Gastroesophageal sphincter (tissue), 4 donors: ENCODE data around the gene MAML3. TPM values are rescaled to one million over a fixed set of nuclear protein-coding genes. Genes with fewer than 3 reads are reported as not detected.

Source experiments
- ATAC-seq: fragments of 150-250 bp; one replicate; pipeline ENCODE4 v1.9.1; 2016; ENCODE audit warnings: mild to moderate bottlenecking, moderate library complexity
- H3K27ac ChIP-seq, 4 donors: fragments of 200-600 bp; sonication (generic) in 3 of 4; 1 replicate in 3 of 4; 2 replicates in 1 of 4; pipeline ENCODE4 v1.5.1; 2016 to 2019
- H3K27me3 ChIP-seq: fragments of 200-600 bp; sonication (generic); one replicate; pipeline ENCODE4 v1.5.1; 2019
- H3K36me3 ChIP-seq, 2 donors: fragments of 200-600 bp; sonication (generic); one replicate each; pipeline ENCODE4 v1.5.1; 2019; ENCODE audit warnings: control low read depth in 1 of 2
- H3K4me1 ChIP-seq, 3 donors: fragments of 200-600 bp; sonication (generic); 1 replicate in 2 of 3; 2 replicates in 1 of 3; pipeline ENCODE4 v1.5.1; 2016 to 2019; ENCODE audit warnings: control low read depth in 2 of 3
- H3K4me3 ChIP-seq, 2 donors: fragments of 200-600 bp; sonication (generic); one replicate each; pipeline ENCODE4 v1.5.1; 2019; ENCODE audit warnings: mild to moderate bottlenecking in 1 of 2, moderate library complexity in 1 of 2
- H3K9me3 ChIP-seq, 3 donors: fragments of 200-600 bp; sonication (generic); one replicate each; pipeline ENCODE4 v1.5.1; 2017 to 2019; ENCODE audit warnings: control low read depth in 2 of 3
- EP300 ChIP-seq: sonication (generic); formaldehyde crosslinking; IDR thresholded peaks from one replicate; pipeline ENCODE4 v1.6.1; 2017; ENCODE audit warnings: antibody characterized with exemption, mild to moderate bottlenecking
- POLR2A ChIP-seq, 2 donors: fragments of 450-650 bp; IDR thresholded peaks; one replicate each; pipeline ENCODE4 v1.6.1; 2017; ENCODE audit warnings: antibody characterized with exemption in 2 of 2, mild to moderate bottlenecking in 2 of 2, moderate library complexity in 1 of 2
- POLR2AphosphoS5 ChIP-seq: sonication (generic); formaldehyde crosslinking; IDR thresholded peaks from one replicate; pipeline ENCODE4 v1.6.1; 2017; ENCODE audit warnings: antibody characterized with exemption
- WGBS, 2 donors: methylation state at CpG; one replicate each; pipeline ENCODE4 v1.1.5; 2018; ENCODE audit warnings: low coverage in 1 of 2; 5-methylcytosine and 5-hydroxymethylcytosine counted together
- total RNA-seq, 4 donors: library from RNA; depleted of rRNA; stranded (reverse); fragments of >200 nt; gene quantifications; one replicate each; pipeline ENCODE4 v1.1.0, GENCODE V29; 2016
- TF ChIP-seq, protein P1 (sequence below), 4 experiments: fragments of 200-600 bp in 2 of 4; fragments of 450-650 bp in 2 of 4; sonication (generic) in 1 of 4; IDR thresholded peaks; one replicate each; pipeline ENCODE4 v1.5.1; 2017 to 2019; ENCODE audit warnings: antibody characterized with exemption in 4 of 4, mild to moderate bottlenecking in 2 of 4, moderate library complexity in 2 of 4

The MAML3 gene
- total RNA-seq, 4 donors from 2014 or later: 5.3 to 10.6 (median 9.3) TPM

DNA sequence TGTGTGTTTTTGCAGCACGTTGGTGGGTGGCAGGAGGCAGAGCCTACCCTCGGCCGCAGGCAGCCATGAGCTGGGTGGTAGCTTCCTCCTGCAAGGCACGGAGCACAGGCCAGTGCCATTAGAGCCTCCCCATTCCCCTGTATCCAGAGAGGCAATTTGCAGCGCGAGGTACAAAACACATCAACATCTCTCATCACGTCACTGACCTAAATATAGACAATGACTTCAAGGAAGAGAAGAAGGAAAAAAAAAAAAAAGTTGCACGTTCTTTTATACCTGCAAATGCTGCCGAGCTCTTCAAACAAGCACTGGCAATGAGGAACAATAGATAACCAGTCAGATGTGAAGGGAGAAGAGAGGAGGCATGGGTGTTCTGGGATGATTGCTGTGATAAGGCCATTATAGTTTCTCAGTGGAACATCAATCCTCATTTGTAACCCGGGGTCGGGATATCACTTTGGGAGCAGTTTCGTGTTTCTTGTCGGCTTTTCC, 328.4 kb downstream of the MAML3 start:
- WGBS, 2 donors: 48 to 63% methylated on average over 4 to 9 of the region's 13 CpGs
- H3K27ac ChIP-seq: no peak overlapping the region

DNA sequence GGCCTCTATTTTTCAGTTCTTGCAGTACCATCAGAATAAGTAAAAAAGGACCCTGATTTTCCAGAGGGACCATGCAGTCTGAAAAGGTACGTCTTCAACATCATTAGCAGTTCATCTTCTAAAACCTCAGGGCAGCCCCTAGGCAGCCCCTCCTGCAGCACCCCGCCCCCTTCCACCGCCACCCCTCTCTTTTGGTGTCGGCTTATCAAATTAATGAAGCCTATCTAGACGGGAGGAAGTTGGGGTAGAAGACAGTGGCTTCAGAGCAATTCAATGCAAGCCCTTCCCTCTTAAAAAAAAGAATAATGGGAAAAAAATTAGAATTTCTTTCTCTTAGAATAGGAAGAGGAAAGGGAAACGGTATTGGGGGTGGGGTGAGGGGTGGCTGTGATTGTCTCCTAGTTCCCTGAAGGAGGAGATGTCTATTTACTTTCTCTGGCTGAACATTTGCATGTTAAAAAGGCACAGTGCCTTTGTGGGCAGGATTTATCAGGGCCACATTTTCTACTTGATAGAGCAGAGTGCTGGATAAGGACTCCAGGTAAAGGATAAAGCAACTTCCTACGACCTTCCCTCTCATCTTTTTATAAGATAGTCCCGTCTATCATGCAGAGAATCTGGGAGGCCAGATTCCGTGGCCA, 329.0 kb downstream of the MAML3 start:
- ATAC-seq: no peak
- Histone ChIP-seq H3K27ac (no peak overlapping the region), H3K9me3 (no peaks in the 10 kb centered on the region), H3K4me3 (no peak overlapping the region), H3K27me3 (no peaks in the 10 kb centered on the region), H3K36me3 (no peaks in the 10 kb centered on the region), H3K4me1 (no peaks in the 10 kb centered on the region)
- no peak for TF ChIP-seq POLR2AphosphoS5
- no peak for TF ChIP-seq POLR2A (IDR thresholded peaks at IDR 0.05)
- TF ChIP-seq EP300: no peak
- TF ChIP-seq, protein P1, sequence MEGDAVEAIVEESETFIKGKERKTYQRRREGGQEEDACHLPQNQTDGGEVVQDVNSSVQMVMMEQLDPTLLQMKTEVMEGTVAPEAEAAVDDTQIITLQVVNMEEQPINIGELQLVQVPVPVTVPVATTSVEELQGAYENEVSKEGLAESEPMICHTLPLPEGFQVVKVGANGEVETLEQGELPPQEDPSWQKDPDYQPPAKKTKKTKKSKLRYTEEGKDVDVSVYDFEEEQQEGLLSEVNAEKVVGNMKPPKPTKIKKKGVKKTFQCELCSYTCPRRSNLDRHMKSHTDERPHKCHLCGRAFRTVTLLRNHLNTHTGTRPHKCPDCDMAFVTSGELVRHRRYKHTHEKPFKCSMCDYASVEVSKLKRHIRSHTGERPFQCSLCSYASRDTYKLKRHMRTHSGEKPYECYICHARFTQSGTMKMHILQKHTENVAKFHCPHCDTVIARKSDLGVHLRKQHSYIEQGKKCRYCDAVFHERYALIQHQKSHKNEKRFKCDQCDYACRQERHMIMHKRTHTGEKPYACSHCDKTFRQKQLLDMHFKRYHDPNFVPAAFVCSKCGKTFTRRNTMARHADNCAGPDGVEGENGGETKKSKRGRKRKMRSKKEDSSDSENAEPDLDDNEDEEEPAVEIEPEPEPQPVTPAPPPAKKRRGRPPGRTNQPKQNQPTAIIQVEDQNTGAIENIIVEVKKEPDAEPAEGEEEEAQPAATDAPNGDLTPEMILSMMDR (IDR thresholded peaks at IDR 0.05): no peak
- WGBS, 2 donors: 67 to 69% methylated on average over 3 to 9 of the region's 9 CpGs

More for the DNA sequence above, 328.4 kb downstream of the MAML3 start:
- Histone ChIP-seq H3K4me1 (no peaks in the 10 kb centered on the region), H3K4me3 (no peak overlapping the region), H3K27me3 (no peaks in the 10 kb centered on the region), H3K36me3 (no peaks in the 10 kb centered on the region), H3K9me3 (no peaks in the 10 kb centered on the region)
- ATAC-seq: no peak
- TF ChIP-seq POLR2A (IDR thresholded peaks at IDR 0.05) (no peak), POLR2AphosphoS5 (no peak), EP300 (no peak)
- TF ChIP-seq, protein P1 (IDR thresholded peaks at IDR 0.05): no peak

DNA sequence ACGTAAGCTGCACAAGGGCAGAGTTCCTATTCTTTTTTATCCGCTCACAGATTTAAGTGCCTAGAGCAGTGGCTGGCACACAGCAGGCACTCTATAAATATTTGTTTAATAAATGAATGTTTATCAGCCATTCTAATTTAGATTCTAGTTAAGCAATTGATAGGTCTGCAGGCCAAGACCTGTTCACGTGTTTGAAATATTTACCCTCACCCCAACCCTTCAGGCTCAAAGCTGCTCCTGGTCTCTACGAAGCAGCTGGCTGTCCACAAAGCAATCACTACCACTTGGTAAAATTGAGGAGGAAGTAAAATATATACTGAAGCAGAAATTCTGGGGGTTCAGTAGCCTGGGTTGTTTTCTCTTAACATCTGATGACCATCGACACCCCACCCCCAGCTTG, 330.2 kb downstream of the MAML3 start:
- no peak for ATAC-seq
- TF ChIP-seq POLR2A (IDR thresholded peaks at IDR 0.05) (no peak), POLR2AphosphoS5 (no peak), EP300 (no peak)
- TF ChIP-seq, protein P1 (IDR thresholded peaks at IDR 0.05): no peak
- no peak overlapping the region for H3K4me3 ChIP-seq
- no peaks in the 10 kb centered on the region for H3K36me3 ChIP-seq
- 91 to 92% methylated on average over 5 of the region's 5 CpGs for WGBS, 2 donors
- no peaks in the 10 kb centered on the region for H3K27me3 ChIP-seq
- H3K27ac ChIP-seq: no peak overlapping the region
- H3K4me1 ChIP-seq: no peaks in the 10 kb centered on the region
- no peaks in the 10 kb centered on the region for H3K9me3 ChIP-seq

DNA sequence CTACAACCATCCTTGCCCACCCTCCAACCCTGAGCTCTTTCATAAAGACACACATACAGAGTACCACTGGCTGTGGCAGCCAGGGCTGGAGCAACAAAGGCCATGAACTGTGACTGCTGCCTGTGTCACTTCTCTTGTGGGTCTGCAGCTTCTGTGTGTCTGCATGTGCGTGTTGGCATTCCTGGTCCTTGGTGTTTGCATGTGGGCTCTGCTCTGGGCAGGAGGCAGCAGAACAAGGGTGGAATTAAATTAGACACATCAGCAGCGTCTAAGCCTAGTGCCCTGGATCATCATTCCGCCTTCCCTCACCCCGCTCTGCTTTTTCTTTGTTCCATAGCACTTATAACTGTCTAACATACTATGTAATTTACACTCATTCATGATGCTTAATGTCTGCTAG, 330.6 kb downstream of the MAML3 start:
- Histone ChIP-seq H3K4me3 (no peak overlapping the region), H3K36me3 (no peaks in the 10 kb centered on the region), H3K4me1 (no peaks in the 10 kb centered on the region), H3K9me3 (no peaks in the 10 kb centered on the region), H3K27me3 (no peaks in the 10 kb centered on the region), H3K27ac (no peak overlapping the region)
- ATAC-seq: no peak
- TF ChIP-seq, protein P1 (IDR thresholded peaks at IDR 0.05): no peak
- no peak for TF ChIP-seq POLR2AphosphoS5
- 83 to 100% methylated on average over 1 to 4 of the region's 4 CpGs for WGBS, 2 donors

DNA sequence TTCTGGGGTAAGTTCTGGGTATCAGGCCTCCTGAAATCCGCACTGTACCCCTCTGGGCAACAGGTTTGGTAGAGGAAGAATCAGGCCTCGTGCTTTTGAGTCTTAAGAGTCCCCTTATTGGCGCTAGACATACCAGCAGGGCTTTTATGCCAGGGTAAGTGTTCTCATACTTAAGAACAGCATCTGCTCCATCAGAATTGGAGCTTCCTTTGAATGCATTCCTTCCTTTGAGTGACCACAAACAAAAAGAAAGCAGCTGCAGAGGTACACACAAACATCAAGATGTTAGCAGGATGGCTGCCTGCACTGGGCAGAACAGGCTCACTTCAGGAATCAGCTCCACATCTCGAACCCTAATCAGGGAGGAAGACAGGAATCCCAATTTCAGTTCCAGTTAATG, 331.6 kb downstream of the MAML3 start:
- ATAC-seq: no peak
- Histone ChIP-seq H3K9me3 (no peaks in the 10 kb centered on the region), H3K36me3 (no peaks in the 10 kb centered on the region), H3K27ac (no peak overlapping the region), H3K4me1 (no peaks in the 10 kb centered on the region), H3K4me3 (no peak overlapping the region), H3K27me3 (no peaks in the 10 kb centered on the region)
- WGBS, 2 donors: 86 to 88% methylated on average over 1 of the region's 4 CpGs
- TF ChIP-seq POLR2A (IDR thresholded peaks at IDR 0.05): no peak
